HG03175 (cell line): ENCODE results near the gene OSBP2.

Experiments
- ATAC-seq: cut with Tn5 transposase; IDR thresholded peaks from one replicate; pipeline ENCODE4 v1.9.1; 2021; ENCODE audit warnings: mild to moderate bottlenecking, moderate library complexity; ENCODE audit not compliant: unreplicated experiment

Gene OSBP2

DNA sequence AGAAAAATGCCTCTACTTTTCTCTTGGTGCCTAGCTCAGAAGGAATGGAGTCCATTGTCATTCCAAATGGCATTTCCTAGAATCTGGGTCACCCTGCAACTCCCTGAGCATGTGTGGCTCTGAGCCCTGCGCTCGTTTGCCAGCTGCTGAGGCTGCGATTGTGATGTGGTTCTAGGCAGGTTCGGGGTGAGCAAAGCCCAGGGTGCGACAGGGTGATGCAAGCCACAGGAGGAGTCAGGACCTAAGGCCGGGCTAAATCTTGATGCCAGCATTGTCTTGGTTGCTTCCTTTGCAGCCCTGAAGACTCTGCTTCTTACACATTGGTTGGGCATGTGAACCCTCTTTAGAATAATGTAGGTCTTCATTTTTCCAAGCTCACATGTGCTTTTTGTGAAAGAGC, 142.9 kb downstream of the OSBP2 start:
- ATAC-seq, result no peak

DNA sequence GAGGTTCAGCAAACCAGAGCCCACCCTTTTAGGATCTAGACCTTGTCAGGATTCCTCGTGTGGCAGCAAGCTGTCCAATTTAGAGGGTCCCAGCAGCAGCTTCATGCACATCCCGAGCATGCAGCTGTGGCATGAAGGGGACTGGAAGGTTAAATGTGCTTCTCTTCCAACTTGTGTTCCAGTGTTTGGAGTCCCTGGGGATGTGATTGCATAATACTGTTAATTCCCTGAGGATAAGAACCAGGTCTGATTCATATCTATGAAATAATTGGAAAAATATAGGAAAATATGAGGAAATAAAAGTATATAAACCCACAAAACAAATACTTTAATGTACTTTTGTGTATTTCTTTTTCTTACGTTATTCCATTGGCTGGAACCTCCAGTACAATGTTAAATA, 143.4 kb downstream of the OSBP2 start:
- no peak for ATAC-seq

DNA sequence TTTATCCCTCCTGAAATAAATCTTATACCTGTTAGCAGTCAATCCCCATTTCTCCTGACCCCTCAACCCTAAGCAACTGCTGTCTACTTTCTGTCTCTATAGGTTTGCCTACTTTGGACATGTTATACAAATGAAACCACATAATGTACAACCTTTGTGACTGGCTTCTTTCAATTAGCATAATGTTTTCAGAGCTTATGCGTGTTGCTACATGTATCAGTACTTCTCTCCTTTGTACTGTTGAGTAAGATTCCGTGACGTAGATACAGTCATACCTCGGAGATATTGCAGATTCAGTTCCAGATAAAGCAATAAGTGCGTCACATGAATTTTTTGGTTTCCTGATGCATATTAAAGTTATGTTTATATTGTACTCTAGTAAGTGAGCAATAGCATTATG, 146.6 kb downstream of the OSBP2 start:
- ATAC-seq, result no peak

DNA sequence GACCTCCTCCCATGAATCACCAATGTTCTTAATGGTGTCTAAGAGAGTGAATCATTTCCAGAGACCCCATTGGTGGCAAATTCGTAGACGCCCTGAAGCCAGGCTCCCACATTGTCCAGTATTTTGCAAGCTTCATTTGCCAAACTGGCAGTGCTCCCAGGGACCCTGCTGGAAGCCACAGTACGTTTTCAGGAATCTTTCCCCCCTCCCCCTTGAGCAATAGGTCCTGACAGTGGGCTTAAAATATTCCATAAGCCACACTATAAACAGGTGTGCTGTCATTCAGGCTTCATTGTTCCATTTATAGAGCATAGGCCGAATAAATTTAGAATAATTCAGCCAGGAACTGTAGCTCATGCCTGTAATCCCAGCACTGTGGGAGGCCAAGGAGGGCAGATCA, 148.6 kb downstream of the OSBP2 start:
- no peak for ATAC-seq

DNA sequence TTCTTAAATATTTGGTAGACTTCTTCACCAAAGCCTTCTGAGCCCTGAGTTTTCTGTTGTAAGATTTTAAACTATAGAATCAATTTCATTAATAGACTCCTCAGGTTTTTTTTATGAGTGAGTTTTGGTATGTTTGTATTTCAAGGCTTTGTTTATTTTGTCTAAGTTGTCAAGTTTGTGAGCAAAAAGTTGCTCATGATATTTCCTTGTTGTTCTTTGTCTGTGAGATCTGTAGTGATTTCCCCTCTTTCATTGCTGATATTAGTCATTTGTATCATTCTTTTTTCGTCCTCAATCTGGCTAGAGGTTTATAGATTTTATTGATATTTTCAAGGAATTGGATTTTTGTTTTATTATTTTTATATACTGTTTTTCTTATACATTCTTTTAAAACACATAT, 152.9 kb downstream of the OSBP2 start:
- no peak for ATAC-seq

DNA sequence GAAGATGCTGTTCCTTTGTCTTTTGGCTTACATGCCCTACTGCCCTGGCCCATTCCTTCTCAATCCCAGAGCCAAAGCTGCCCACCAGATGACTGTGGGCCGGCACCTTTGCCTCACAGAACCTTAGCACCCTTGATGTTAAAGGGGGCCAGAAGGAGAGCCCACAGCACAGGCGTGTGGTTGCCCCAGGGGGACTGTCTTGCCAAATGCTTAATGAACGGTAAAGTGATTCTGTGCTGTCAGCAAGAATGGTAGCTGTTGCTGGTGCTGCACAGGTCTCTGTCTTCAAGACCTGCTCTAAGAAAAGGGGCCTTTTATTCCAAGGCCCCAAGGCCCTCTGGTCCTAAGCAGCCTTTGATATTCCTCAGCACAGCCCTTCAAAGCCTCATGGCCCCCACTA, 160.6 kb downstream of the OSBP2 start:
- ATAC-seq, result no peak

DNA sequence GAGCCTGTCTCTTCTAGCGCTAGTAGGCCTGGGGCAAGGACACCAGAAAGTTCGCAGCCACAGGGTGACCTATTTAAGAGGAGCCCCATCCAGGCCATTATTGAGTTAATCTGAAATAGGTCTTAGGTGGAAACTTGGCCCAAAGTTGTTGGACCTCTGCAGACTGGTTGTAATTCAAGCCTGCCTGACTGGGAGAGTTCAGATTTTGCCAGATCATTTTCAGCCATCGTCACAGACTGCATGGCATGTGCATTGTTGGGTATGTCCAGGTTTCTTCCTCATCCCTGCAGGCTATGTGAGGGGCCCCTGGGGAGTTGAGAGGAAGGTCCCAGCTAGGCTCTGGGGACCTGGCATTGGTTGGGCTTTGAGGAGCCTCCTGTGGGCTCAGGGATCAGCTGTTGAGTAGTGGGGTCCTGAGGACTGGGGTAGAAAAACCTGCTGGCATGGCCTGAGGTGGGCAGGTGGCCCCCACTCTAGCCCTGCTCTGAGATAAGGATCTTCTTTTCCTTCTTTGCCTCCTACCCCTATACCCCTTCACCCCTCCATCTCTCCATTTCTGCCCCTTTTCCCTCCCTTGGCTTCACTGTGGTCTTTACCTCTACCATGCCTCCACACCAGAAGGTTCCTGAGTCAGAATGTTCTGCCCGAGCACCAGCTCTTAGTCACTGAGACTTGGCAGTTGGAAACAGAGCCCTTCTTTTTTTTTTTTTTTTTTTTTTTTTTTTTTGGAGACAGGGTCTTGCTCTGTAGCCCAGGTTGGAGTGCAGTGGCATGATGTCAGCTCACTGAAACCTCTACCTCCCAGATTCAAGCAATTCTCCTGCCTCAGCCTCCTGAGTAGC, 161.2 kb downstream of the OSBP2 start:
- no peak for ATAC-seq

DNA sequence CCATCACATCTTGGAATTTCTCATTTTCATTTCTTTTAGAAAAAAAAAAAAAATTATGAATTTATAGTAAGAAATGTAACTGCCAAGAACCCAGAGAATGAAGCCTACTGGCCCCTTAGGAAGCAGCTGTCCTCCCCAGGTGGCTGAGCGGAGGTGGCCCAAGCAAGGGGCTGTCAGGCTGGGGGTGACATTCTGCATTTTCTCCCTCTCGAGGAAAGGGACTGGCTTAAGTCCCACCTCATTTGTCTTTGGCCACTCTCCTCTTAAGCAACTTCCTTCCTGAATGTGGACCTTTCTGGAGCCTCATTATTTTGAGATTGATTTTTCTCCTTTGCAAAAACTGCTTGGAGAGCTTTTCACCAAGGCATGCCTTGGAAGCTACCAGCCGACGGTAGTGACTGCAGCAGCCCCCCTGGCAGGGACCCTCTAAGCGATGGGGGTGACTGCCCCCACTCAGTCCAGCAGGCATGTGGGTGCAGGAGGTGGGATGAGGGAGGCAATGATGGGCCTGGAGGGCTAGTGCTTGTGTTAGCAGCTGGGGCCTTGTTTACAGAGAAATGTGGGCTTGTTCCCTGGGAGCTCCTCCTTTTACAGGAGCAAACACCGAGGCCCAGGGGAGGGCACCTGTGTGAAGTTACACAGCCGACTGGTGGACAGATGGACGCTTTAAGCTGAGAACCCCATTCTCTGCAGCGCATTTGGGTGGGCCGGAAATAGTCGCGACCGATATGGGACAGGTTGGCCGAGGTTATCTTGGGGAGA, 162.2 kb downstream of the OSBP2 start:
- no peak for ATAC-seq

DNA sequence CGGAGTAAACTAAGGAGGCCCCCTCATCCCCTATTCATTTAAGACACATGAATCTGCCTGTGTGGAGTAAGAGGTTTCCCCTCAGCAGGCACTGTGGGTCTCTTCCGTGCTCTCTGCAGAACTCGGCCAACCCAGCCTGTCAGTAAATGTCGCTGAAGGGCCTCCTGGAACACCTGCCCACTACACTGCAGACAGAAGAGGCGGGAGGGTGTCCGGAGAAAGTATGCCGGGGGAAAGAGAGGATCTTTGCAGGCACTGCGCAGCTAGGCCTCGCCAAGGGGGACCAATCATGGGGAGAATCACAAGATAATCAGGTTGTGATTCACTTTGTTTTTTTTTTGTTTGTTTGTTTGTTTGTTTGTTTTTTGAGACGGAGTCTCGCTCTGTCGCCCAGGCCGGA, 163.1 kb downstream of the OSBP2 start:
- no peak for ATAC-seq

DNA sequence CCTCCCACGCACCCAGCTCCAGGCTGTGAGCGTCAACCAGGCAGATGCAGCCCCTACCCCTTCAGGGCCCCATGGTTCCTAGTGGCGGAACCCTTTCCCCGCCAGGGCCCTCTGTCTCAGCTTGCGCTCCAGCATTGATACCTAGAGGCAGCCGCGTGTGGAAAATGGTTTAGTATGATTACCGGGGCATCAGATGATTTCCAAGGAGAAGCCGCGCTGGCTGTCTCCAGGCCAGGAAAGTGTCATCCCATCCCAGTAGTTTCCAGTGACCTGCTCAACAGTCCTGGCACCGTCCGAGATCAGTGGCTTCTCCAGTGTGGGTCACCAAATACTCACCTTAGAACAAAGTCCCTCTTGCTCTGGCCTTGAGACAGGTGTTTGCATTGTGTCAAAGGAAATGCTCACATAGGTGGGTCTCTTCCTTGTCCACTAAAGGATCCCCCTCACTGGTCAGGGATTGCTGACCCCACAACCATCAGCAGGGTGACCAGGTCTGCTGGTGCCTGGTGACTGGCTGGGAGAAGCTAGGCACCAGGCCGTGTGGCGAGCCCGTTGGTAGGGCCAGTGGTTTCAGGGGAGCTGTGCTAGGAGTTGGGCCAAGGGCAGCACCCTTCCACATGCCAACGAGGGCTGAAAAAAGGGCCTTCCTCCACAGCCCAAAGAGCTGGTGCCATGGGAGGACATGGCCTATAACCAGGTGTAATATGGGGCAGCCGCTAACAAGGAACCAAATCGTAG, 164.5 kb downstream of the OSBP2 start:
- ATAC-seq, result no peak

DNA sequence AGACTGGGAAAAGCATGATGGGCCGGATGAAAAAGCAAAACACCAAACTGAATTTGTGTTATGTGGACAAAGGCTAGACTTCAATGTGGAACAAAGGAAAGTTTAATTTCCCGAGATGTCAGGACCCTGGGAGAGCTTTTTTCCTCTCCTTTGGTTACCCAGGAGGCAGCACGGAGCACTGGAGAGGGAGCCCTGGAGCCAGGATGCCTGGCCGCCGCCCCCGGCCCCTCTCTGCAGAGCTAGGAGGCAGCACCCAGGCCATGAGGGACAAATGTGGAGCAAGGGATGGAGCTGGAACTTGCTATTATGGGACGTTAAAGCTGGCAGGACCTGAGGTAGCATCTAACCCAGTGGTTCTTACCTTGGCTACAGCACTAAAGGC, 165.0 kb downstream of the OSBP2 start:
- no peak for ATAC-seq

DNA sequence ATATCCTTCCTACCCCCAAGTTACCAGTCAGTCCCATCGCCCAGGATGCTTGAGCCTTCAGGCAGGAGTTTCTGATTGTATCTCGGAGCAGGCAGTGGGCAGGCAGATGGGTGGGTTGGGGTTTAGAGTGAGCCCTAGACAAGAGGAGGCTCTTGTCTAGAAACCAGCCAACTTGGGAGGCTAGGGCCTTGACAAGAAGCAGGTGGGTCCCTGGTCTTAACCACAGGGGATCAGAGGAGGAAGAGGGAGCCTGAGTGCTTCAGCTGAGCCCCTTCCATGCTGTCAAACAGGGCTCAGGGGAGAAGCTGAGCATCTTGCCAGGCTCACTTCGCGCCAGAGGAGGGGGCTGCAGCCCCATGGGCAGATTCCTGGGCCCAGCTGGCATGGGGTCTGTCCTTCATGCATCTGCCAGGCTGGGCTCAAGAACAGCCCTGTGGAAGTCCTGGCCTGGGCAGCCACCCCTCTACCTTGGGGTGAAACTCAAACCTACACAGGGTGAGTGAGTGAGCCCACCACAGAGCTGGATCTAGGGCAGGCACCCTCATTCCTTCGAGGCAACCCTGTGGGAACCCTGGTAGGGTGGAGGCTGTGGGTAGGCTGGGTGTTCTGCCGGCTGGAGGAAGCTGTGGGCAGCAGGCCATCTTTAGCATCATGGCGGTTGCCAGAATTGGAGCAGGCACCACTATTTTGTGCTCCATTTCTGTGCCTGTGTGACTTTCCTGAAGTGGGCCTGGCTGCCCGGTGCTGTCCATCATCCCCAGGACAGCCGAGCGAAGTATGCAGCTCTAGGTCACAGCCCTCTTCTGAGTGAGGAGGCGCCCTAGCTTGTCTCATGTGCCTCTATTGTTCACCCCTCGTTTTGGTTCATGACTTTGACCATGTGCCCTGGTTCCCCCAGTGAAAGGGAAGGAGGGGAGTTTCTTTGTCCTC, 165.8 kb downstream of the OSBP2 start:
- ATAC-seq, result no peak

DNA sequence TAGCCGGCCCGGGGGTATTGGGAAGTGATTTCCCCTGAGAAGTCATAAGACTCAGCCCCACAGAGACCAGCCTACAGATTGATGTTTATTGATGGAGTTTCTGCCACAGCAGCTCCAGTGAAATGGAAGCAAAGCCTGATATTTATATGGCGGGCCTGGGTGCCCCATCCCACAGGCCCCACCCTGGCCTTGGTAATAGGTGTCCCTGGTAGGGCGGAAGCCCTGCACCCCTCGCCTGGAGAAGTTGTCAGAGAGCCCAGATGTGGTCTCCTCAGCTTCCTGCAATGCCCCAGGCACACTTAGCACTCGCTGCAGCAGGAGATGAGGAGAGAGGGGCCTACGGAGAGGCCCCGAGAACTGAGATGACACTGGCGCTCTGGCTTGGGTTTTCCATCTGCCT, 166.5 kb downstream of the OSBP2 start:
- no peak for ATAC-seq

DNA sequence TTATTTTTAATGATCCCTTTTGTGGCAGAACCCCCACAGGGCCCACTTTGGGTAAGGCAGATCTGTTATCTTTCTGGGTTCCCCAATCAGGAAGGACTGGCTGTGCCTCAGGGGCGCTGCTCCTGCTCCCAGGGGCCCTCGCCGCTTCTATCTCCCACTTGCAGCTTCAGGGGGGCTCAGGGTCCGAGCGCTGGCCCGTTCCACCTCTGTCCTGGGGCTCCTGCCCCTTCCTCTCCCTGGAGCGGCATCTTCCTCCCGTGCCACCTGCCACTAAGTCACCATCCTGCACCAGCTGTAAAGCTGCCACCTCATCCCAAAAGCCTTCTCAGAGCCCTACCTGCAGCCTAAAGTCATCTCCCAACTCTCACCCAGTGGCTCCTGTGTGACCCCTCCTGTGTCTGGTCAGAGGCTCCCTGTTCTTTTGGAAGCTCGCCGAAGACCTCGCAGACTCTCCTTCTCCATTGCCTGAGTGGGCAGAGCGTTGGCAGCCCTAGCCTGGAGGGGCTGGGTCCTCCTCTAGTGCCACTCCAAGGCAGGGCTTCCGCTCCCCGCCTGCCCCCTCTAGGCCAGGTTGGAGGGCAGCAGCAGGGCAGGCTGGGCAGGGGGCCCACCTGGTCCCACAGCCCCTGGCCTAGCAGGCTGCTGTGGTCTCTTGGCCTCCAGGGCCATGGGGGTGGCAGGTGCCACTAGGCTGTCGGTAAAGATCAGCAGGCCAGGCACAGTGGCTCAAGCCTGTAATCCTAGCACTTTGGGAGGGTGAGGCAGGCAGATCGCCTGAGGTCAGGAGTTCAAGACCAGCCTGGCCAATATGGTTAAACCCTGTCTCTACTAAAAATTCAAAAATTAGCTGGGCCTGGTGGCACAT, 167.2 kb downstream of the OSBP2 start:
- no peak for ATAC-seq

DNA sequence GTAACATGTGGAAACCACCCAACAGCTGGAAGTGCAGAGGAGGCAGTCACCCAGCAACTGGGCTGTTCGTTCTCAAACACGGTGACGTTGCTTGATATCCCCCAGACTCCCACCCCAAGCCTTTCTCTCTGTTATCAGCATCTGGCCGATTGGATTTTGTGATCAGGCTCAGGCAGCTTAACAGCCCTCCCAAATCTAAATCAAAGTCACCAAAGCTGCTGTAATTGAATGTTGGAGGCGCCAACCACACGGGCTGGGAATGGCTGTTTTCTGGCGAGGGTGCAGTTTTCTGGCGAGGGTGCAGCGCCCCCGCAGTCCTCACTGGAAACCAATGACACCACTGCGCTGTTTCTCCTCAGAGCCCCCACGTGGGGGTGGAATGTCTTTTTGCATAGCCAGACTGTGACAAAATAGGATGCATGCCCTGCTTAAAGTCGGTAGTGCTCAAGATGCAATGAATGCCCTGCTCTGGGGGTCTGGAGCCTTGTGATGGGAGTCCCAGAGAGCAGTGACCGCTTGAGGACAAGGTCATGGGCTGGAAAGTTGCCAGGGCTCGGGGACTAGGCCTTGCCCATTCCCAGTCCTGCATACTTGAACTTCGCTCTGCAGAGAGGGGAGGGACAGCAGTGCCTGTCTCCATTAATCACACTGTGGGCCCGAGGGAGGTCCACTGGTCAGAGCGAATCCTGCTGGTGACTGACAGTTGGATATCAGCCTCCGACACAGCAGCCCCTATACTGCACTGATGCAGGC, 168.6 kb downstream of the OSBP2 start:
- no peak for ATAC-seq

DNA sequence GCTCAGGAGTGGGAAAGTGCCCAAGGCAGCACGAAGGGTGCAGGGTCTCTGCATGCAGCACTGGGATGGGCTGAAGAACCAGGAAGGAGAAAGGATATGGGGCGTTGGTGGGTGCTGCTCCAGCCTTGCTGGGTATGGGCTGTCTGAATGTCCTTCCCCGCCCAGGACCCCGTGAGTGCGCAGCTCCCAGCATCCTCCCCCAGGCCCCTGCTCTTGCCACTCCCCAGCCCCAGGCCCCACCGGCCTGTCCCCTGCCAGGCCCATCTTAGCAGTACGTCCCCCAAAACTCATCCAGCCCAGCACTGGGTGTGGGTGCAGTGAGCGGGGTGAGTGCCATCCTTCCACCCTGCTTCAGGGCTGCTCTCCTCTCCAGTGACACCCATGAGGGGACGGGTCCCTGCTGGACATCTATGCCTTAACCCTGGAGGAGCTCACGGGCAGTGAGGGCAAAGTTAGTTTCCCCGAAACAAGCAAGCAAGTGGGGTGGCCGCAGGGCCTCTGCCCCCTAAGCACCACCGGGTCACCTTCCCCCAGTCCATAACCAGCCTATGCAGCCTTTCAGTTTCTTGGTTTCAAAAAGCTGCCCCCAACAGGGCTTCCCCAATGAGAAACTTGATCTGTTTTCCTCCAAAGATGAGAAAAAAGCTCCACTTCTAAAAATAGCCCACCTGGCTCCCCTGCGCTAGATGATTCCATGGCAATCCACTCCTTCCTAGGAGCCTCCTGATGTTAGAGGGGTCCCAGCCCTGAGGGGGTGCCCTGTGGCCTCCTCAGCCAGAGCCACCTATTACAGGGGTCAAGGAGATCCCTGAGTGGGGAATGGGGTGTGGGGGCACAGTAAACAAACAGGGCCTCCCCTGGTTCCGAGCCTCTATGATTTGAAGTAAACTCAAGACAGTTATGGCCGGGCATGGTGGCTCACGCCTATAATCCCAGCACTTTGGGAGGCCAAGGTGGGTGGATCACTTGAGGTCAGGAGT, 170.1 kb downstream of the OSBP2 start:
- no peak for ATAC-seq

DNA sequence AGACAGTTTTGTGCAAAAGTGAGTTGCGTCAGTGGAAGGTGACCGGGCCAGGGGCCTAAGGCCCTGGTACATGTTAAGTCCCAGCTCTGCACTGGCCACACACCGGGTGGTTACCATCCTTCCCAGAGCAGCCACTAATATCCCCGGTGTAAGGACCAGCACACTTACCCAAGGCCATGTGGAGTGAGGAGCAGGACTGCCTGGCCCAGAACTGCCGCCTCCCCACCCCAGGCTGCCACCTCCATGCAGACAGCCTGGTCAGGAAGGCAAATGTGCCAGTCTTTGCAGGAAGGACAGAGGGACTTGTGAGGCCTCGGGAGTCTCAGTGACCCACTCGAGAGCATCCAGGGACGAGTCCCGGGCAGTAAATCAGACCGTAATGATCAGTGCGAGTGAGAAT, 171.0 kb downstream of the OSBP2 start:
- no peak for ATAC-seq

DNA sequence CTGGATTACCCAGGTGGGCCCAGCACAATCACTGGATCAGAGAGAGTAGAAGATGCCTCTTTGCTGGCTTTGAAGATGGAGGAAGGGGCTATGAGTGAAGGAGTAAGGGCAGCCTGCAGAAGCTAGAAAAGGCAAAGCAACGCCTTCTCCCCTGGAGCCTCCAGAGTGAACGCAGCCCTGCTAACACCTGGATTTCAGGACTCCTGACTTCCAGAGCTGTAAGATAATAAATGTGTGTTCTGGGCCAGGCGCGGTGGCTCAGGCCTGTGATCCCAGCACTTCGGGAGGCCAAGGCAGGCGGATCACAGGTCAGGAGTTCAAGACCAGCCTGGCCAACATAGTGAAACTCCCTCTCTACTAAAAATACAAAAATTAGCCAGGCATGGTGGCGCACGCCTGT, 171.5 kb downstream of the OSBP2 start:
- ATAC-seq, result no peak
